GM12875 (cell line): Measurements from ENCODE around the gene HOXC10.

Experiments used
- H3K4me3 ChIP-seq: one replicate; pipeline ENCODE4 v1.5.1; 2011; ENCODE audit warnings: low read depth, low read length, control low read depth
- TF ChIP-seq, protein P1 (sequence below): IDR thresholded peaks from 2 replicates; pipeline ENCODE4 v1.5.1; 2011; ENCODE audit warnings: low read depth, mild to moderate bottlenecking, control low read depth, inconsistent platforms, low read length, moderate library complexity, borderline replicate concordance; ENCODE audit not compliant: insufficient read depth

Gene HOXC10

DNA sequence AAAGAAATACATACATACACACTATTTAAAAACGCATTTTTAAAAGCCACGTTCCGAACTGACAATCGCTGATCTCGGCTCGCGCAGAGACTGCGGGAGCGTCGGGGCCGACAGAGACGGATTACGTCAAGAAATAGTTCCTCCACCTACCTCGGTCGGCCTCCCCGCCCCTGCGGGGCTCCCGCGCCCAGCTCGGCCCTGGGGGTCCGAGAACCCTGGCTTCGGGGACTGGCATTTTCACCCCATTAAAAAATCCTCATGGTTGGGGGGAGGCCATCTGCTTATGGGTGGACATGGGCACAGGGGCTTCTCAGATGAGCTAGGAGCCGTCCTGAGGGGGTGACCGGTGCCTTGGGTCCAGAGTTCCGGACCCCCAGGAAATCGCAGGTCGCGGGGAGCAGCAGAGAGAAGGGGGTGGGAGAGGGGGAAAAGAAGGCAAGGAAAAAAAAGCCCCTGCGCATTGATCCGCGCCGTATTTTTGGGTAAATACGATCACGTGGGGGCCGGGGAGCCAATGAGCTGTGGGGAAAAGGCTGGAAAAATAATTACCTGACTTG, 14.7 kb downstream of the HOXC10 start:
- TF ChIP-seq, protein P1, sequence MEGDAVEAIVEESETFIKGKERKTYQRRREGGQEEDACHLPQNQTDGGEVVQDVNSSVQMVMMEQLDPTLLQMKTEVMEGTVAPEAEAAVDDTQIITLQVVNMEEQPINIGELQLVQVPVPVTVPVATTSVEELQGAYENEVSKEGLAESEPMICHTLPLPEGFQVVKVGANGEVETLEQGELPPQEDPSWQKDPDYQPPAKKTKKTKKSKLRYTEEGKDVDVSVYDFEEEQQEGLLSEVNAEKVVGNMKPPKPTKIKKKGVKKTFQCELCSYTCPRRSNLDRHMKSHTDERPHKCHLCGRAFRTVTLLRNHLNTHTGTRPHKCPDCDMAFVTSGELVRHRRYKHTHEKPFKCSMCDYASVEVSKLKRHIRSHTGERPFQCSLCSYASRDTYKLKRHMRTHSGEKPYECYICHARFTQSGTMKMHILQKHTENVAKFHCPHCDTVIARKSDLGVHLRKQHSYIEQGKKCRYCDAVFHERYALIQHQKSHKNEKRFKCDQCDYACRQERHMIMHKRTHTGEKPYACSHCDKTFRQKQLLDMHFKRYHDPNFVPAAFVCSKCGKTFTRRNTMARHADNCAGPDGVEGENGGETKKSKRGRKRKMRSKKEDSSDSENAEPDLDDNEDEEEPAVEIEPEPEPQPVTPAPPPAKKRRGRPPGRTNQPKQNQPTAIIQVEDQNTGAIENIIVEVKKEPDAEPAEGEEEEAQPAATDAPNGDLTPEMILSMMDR, result no peak
- H3K4me3 ChIP-seq, result no peak overlapping the region

DNA sequence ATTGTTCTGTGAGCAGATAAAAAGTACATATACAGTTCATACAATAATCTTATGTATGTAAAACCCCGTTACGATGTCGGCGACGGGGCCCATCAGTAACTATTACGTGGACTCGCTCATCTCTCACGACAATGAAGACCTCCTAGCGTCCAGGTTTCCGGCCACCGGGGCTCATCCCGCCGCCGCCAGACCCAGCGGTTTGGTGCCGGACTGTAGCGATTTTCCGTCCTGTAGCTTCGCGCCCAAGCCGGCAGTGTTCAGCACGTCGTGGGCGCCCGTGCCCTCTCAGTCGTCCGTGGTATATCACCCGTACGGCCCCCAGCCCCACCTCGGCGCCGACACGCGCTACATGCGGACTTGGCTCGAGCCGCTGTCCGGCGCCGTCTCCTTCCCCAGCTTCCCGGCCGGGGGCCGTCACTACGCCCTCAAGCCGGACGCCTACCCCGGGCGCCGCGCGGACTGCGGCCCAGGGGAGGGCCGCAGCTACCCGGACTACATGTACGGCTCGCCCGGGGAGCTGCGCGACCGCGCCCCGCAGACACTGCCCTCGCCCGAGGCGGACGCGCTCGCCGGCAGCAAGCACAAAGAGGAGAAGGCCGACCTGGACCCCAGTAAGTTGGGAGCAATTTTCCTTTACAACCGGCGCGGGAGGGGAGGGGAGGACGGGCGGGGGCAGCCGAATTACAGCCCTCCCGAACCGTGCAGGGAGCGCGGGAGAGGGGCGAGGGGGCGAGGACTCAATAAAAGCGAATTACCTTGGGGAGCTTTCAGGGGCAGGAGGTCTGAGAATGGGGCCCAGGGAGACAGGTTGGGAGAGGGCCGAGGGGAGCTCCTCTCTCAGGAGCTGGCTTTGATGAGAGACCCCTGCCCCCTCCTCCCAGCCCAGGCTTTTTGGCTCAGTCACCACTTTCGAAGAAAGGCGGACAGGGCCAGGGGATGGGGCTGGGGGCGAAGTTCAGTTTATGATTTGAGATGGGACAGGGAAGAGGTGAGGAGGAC, 15.5 kb downstream of the HOXC10 start, which contains the start of gene HOXC9:
TSS of gene HOXC9 (plus strand) at position 46 of the 999 bp plus-strand sequence. CDS start at position 74, 28 bp downstream.
- TF ChIP-seq, protein P1, result no peak
- H3K4me3 ChIP-seq, result no peak within 1 kb of the TSS

DNA sequence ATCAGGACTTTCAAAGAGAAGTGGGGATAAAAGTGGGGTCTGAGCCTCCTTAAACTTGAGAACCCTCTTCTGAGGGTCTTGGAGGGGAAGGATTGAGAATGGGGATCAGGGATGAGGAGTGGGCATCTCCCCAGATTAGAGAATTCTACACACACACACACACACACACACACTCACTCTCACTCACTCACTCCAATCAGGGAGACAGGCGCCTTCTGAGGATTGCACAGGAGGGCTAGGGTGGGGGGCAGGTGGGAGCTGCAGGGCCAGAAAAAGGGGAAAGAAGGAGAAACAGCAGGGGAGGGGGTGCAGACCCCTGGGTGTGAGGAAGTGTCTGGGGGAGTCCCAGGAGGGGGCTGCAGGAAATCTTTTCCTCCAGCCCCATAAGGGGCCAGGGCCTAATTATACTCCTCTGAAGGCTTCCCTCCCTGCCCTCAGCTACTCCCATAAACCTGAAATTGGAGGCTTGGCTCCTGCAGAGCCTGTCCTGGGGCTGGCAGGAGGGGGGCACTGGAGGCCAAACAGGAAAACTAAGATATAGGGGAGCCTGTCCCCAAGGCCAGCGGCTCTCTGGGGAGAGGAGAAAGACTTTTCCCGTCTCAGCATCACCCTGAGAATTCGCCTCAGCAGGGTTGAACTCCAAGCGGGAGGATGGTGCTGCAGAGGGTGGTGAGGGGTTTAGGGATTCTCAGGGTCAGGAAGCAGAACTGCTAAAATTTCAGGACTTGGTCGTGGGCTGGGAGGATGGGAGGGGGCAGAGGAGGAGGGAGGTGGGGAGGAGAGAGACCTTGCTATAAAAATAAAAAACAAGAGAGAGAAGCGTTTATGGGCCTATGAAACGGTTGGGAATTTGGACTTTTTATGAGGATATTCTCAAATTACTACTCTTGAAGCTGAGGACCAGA, 16.6 kb downstream of the HOXC10 start:
- TF ChIP-seq, protein P1, result no peak
- no peak overlapping the region for H3K4me3 ChIP-seq

DNA sequence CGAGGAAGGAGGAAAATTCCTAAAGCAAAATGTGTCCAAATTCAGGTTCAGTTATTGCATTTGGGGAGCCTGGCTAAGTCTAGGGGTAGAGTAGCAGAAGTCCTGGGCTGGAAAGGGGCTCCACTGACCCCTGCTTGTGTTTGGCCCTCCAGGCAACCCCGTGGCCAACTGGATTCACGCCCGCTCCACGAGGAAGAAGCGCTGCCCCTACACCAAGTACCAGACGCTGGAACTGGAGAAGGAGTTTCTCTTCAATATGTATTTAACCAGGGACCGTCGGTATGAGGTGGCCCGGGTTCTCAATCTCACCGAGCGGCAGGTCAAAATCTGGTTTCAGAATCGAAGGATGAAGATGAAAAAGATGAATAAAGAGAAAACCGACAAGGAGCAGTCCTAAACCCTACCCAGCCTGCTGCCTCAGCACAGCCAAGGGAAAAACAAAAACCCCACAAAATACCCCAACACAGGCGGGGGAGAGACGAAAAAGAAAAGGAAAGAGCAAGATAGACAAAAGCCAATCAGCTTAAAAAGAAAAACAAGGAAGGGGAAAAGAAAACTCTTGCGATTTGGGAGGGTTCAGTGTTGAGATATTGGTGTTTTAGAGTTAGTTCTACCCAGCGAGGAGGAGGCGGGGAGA, 17.4 kb downstream of the HOXC10 start:
- TF ChIP-seq, protein P1, result no peak

DNA sequence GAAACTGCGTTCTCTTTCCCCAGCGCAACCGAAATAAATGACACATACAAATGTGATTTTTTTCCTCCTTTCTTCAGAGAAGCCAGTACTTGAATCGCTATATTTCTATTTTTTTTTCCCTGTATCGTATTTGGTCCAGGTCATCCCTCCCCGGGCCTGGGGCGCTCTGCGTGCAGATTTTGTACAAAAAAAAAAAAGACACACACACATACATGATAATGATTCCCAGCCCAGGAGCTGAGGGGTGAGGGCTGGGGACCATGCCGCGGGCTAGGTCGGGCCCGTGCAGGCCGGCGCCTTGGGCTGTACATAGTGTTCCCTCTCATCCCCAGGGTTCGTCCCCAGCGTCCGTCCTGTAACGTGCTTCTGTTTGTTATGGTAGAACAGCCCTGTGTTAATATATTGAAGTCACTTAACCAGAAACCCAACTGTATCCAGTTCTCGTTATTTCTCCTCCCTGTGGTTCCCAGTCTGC, 18.0 kb downstream of the HOXC10 start:
- H3K4me3 ChIP-seq, result no peak overlapping the region
- TF ChIP-seq, protein P1, result no peak

More for the DNA sequence above, 17.4 kb downstream of the HOXC10 start:
- no peak overlapping the region for H3K4me3 ChIP-seq

DNA sequence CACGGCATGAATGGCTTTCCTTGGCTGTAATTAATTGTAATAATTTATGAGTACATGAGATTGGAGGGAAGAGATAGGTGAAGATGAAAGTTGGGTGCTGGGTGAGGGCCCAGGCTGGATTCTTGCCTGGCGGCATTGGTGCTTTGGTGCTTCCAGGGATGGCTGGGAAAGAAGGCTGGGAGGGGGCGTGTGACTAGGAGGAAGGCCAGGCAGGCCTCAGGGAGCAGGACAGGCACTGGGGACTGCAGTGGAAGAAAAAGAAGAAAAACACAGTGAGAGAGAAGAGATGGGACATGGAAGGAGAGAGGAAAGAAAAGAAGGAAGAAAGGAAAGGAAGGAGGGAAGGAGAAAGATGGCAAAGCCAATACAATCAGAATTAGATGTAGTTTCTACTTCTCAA, 18.7 kb downstream of the HOXC10 start:
- TF ChIP-seq, protein P1, result no peak
- no peak overlapping the region for H3K4me3 ChIP-seq
